GM23248 (cell line): Measurements from ENCODE around the gene PTPRK.

ENCODE experiments used
- EZH2 ChIP-seq: fragments of 200-600 bp; sonication (generic); IDR thresholded peaks from 2 replicates; pipeline ENCODE4 v1.6.1; 2018; ENCODE audit warnings: antibody characterized with exemption, mild to moderate bottlenecking; ENCODE audit not compliant: insufficient read depth, poor library complexity, severe bottlenecking
- EZH2phosphoT487 ChIP-seq: fragments of 200-600 bp; sonication (generic); IDR thresholded peaks from 2 replicates; pipeline ENCODE4 v1.6.1; 2018; ENCODE audit warnings: antibody characterized with exemption, moderate library complexity, mild to moderate bottlenecking, low read depth; ENCODE audit not compliant: insufficient read depth

GRCh38 chr6:128057946-128058345 lies 462.5 kb downstream of the PTPRK start:
- no peak for TF ChIP-seq EZH2
- TF ChIP-seq EZH2phosphoT487 = no peak
